Coronary artery (tissue), 2 donors: Measurements from ENCODE around the gene EFCAB6.

Experiments used
- DNase-seq: peaks from one replicate; pipeline ENCODE4 v3.0.0-alpha.2; 2017; ENCODE audit warnings: low spot score
- H3K27ac ChIP-seq, 2 donors: fragments of 200-600 bp; sonication (generic); one replicate each; pipeline ENCODE4 v1.5.1; 2016 to 2019
- H3K4me3 ChIP-seq: fragments of 200-600 bp; sonication (generic); 2 replicates; pipeline ENCODE4 v1.5.1; 2016; ENCODE audit warnings: mild to moderate bottlenecking, moderate library complexity
- TF ChIP-seq, protein P1 (sequence below): fragments of 200-600 bp; sonication (generic); IDR thresholded peaks from one replicate; pipeline ENCODE4 v1.5.1; 2019; ENCODE audit warnings: antibody characterized with exemption

EFCAB6 gene

DNA sequence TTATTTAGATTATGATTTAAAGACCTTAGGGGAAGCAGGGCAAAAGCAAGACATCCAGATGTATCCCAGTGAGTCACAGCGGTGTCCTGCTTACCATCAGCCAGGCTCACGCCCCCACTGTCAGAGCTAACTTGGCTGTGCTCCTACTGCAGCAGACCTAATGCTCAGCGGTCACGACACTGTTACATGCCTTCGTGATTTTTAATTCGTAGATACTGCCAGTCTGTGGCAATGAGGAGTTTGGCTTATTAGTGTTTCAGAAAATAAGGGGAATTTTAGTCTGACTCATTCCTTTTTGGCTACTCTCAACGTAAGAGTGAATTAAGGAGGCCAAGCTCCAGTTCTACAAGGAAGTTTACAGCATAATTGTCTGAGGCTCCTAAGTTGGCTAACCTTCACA, 22.7 kb downstream of the EFCAB6 start:
- H3K27ac ChIP-seq: peak overlapping the region in 1 of 2 donors; percentile 35
- TF ChIP-seq, protein P1, sequence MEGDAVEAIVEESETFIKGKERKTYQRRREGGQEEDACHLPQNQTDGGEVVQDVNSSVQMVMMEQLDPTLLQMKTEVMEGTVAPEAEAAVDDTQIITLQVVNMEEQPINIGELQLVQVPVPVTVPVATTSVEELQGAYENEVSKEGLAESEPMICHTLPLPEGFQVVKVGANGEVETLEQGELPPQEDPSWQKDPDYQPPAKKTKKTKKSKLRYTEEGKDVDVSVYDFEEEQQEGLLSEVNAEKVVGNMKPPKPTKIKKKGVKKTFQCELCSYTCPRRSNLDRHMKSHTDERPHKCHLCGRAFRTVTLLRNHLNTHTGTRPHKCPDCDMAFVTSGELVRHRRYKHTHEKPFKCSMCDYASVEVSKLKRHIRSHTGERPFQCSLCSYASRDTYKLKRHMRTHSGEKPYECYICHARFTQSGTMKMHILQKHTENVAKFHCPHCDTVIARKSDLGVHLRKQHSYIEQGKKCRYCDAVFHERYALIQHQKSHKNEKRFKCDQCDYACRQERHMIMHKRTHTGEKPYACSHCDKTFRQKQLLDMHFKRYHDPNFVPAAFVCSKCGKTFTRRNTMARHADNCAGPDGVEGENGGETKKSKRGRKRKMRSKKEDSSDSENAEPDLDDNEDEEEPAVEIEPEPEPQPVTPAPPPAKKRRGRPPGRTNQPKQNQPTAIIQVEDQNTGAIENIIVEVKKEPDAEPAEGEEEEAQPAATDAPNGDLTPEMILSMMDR: no peak
- no peak overlapping the region for H3K4me3 ChIP-seq
- no peak for DNase-seq

DNA sequence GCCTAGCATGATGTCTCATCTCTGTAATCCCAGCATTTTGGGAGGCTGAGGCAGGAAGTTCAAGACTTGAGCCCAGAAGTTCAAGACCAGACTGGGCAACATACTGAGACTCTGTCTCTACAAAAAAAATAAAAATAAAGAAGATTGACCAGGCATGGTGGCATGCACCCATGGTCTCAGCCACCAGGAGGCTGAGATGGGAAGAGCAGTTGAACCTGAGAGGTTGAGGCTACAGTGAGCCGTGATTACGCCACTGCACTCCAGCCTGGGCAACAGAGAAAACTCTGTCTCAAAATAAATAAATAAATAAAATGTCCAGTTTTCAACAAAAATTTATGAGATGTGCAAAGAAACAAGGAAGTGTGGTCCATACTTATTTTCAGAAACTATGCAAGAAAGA, 28.3 kb downstream of the EFCAB6 start:
- H3K4me3 ChIP-seq: no peak overlapping the region
- no peak for DNase-seq
- H3K27ac ChIP-seq: no peak overlapping the region
- TF ChIP-seq, protein P1: no peak

DNA sequence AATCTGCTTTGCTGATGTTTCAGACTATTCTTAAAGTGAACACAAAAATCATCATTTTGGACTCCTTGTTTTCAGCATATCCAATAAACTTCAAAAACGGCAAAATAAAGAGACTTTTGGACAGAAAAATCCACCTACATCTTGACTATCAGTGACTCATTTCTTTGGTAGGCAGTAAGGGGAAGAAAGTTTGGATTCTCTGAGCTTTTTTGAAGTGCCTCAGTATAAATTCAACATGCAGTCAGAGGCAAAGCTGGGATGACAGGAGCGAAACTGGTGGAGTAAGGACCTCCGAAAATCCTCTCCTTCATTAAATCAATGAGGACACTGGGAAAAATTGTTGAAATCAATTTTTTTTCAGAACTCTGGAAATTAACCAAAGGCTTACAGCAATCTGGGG, 29.7 kb downstream of the EFCAB6 start:
- H3K27ac ChIP-seq: no peak overlapping the region
- TF ChIP-seq, protein P1: no peak
- DNase-seq: no peak
- H3K4me3 ChIP-seq: no peak overlapping the region

DNA sequence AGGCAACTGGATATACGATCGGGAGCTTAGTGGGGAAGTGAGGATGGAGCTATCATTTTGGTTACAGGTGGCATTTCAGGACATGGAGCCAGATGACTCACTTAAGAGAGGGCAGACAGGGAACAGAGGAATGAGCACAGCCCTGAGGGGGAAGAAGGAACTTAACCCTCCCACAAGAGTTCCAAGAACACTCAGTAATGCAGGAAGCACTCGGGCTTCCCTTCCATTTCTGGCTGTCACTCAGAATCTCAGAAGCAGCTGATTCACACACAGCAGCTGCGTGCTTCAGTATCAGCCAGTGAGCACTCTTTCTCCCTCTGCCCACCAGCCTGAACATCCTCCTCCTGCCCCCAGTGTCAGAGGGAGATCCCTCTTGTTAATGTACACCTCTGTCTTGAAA, 34.8 kb downstream of the EFCAB6 start:
- Histone ChIP-seq H3K27ac (no peak overlapping the region), H3K4me3 (no peak overlapping the region)
- TF ChIP-seq, protein P1: no peak
- no peak for DNase-seq

DNA sequence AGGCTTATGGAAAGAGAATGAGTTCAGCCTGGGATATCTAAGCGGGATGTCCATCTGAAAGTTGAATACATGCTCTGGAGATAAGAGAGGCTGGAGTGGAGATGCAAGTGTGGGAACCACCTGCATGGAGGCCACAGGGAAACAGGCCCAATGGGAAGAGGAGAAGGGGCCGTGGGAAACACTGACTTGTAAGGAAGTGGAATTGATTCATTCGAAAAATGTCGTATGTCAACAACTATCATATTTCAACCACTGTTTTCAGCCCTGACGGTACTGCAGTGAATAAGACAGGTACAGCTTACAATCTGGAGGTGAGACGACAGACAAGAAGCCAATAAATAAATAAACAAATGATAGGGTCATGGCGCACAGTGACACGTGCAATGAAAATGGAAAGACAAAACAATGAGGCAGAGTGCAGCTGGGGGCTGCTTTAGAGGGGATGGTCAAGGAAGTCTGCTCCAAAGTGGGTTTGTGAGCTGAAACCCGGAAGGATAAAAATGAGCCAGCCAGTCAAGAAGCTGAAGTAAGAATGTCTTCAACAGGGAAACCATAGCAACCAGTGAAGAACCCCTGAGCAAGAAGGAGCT, 35.9 kb downstream of the EFCAB6 start:
- no peak for DNase-seq
- H3K4me3 ChIP-seq: no peak overlapping the region
- H3K27ac ChIP-seq: no peak overlapping the region
- TF ChIP-seq, protein P1: no peak

DNA sequence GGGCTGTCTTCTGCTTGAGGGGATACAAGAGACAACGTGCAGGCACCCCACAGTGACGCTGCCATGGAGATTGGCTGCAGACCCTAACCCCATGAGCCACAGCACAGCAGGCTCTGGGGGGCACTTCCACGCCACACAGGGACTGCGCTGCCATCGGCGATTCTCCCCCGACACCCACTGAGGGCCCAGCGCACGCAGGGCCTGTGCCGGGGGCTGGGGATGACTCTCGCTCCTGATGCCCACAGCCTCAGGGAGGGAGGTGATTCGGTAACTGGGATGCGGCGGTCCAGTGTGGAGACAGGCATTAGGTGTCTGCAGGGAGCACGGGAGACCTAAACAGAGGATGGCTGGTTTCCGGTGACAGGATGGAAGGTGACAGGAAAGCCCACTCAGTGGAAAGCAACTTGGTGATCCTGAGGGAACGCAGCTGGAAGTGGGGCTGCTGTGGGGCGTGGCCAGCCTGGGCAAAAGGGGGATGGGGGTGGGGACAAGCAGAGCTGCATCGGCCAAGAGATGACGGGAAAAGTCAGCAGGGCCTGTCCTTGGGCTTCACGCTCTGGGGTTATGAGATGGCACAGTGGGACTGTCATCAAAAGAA, 37.7 kb downstream of the EFCAB6 start:
- no peak overlapping the region for H3K4me3 ChIP-seq
- TF ChIP-seq, protein P1: no peak
- H3K27ac ChIP-seq: no peak overlapping the region
- DNase-seq: no peak

DNA sequence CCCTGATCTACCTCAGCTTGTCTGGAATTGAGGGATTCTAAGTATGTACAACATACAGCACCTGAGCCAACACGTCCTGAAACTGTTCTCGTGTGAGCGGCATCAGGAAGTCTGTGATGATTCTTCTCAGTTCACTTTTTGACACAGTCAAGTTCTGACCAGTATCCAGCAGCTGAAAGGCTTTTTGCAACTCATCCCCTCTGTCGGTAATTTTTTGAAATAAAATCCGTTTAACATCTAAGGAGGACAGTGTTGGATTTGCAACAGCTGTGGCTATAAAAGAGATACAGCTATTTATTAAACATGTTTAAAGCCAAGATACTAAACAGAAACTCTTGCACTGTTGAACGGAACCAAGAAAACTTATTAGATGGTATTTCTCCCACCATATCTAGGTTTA, 39.3 kb downstream of the EFCAB6 start:
- no peak overlapping the region for H3K4me3 ChIP-seq
- TF ChIP-seq, protein P1: no peak
- DNase-seq: no peak

More for the DNA sequence above, 39.3 kb downstream of the EFCAB6 start:
- no peak overlapping the region for H3K27ac ChIP-seq
